HFF-Myc (cell line): Measurements from ENCODE around the gene BMP2K.
A peak's percentile ranks its signal among the peaks of the same experiment; 100 is the strongest.

Experiments used
- DNase-seq: peaks from one replicate; pipeline ENCODE4 v3.0.0-alpha.2; 2011; ENCODE audit warnings: low read depth; ENCODE audit errors: extremely low read depth
- H3K4me3 ChIP-seq: replicated peaks from 2 replicates; pipeline ENCODE4 v1.5.1; 2011; ENCODE audit warnings: low read depth, mild to moderate bottlenecking, control low read depth, low read length
- TF ChIP-seq, protein P1 (sequence below): IDR thresholded peaks from 2 replicates; pipeline ENCODE4 v1.5.1; 2012; ENCODE audit warnings: mild to moderate bottlenecking, low read depth, low read length, control low read depth; ENCODE audit errors: missing control alignments

The BMP2K gene

DNA sequence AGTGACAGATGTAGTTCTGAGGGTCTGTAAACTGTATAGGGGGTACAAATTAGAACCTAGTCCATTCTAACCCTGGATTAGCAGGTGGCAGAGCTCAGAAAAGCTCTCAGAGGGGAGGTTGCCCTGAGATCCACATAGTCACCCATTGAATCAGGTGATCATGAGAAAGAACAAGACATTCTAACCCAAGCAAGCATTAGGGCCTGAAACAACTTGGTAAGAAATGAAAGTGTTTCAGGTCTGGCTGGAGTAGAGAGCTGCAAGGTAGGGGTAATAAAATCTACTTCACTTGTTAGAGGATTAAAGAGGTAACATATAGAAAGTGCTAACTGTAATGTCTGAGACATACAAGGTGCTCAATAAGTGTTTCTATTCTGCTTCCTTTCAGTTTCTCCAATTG is 8.8 kb upstream of the BMP2K start:
- TF ChIP-seq, protein P1, sequence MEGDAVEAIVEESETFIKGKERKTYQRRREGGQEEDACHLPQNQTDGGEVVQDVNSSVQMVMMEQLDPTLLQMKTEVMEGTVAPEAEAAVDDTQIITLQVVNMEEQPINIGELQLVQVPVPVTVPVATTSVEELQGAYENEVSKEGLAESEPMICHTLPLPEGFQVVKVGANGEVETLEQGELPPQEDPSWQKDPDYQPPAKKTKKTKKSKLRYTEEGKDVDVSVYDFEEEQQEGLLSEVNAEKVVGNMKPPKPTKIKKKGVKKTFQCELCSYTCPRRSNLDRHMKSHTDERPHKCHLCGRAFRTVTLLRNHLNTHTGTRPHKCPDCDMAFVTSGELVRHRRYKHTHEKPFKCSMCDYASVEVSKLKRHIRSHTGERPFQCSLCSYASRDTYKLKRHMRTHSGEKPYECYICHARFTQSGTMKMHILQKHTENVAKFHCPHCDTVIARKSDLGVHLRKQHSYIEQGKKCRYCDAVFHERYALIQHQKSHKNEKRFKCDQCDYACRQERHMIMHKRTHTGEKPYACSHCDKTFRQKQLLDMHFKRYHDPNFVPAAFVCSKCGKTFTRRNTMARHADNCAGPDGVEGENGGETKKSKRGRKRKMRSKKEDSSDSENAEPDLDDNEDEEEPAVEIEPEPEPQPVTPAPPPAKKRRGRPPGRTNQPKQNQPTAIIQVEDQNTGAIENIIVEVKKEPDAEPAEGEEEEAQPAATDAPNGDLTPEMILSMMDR, result no peak
- DNase-seq, result no peak
- H3K4me3 ChIP-seq, result no peak overlapping the region

DNA sequence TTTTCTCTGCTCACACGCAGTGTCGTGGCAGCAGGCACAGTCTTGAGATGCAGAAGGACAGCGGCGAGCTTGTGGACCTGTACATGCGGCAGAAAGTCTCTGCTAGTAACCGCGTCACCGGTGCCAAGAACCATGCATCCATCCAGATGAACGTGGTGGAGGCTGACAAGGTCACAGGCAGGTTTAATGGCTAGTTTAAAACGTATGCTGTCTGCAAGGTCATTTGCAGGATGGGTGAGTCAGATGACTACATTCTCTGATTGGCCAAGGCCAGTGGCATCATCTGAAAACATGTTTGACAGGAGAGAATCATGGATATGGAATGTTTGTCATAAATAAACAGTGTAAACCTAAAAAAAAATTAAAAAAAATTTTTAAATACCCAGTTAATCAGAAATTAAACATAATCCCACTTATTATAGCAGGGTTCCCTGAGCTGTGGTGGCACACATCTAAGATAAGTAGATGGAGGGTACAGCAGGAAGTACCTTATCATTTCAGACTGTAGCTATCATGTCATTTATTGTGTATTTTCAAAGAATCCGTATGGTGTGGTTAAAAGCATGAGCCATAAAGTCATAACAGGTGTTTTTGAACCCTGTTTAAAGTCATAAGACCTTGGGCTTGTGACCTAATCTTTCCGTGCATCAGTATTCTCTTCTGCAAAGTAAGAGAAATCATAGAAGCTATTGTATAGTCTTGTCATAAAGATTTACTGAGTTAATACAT is 7.5 kb upstream of the BMP2K start:
- no peak overlapping the region for H3K4me3 ChIP-seq
- no peak for DNase-seq
- TF ChIP-seq, protein P1, result no peak

- H3K4me3 ChIP-seq, result no peak overlapping the region
- no peak for DNase-seq
- TF ChIP-seq, protein P1, result no peak
Observed at GRCh38 chr4:78770091-78770642, 6.0 kb upstream of the BMP2K start.

- H3K4me3 ChIP-seq, result no peak overlapping the region
- TF ChIP-seq, protein P1, result no peak
- no peak for DNase-seq
Observed at GRCh38 chr4:78772526-78773091, 3.5 kb upstream of the BMP2K start.

- DNase-seq, result no peak
- TF ChIP-seq, protein P1, result no peak
- H3K4me3 ChIP-seq, result no peak overlapping the region
Observed at GRCh38 chr4:78774417-78774816, 1.7 kb upstream of the BMP2K start.

- TF ChIP-seq, protein P1, result no peak
- no peak for DNase-seq
- peak overlapping the region; percentile 63 for H3K4me3 ChIP-seq
Observed at GRCh38 chr4:78775303-78776078, 659 bp upstream of the BMP2K start.
